B cell (primary cell): Measurements from ENCODE around the gene DCAF8L2. TPM values are rescaled to one million over a fixed set of nuclear protein-coding genes. Genes with fewer than 3 reads are reported as not detected.

Experiments
- ATAC-seq: fragments of 200-7000 bp; cut with Tn5 transposase; one replicate; pipeline ENCODE4 v1.10.0; 2021; ENCODE audit warnings: low read depth, mild to moderate bottlenecking, moderate number of reproducible peaks, moderate library complexity
- CTCF ChIA-PET: fragments of 350-600 bp; sonication (Branson Sonifier 250); formaldehyde crosslinking; loops from one replicate; lab custom pipeline; 2021; ENCODE audit warnings: antibody characterized with exemption, inconsistent platforms; lab: Charles Lee
- POLR2A ChIA-PET: fragments of 350-600 bp; sonication (Branson Sonifier 250); formaldehyde crosslinking; loops from one replicate; lab custom pipeline; 2021; ENCODE audit warnings: antibody characterized with exemption; lab: Charles Lee
- DNase-seq: peaks from one replicate; pipeline ENCODE4 v3.0.0; 2013
- H2AFZ ChIP-seq: 2 replicates; pipeline ENCODE4 v1.6.1; 2012; ENCODE audit warnings: mild to moderate bottlenecking, low read depth, low read length; ENCODE audit not compliant: insufficient read depth, poor library complexity, severe bottlenecking
- H3K27ac ChIP-seq, 2 donors: 1 replicate in 1 of 2; 2 replicates in 1 of 2; pipeline ENCODE4 v1.5.1; 2012 to 2013; ENCODE audit warnings: low read length in 2 of 2, mild to moderate bottlenecking in 2 of 2, moderate library complexity in 1 of 2
- H3K27me3 ChIP-seq, 4 experiments: fragments of 200-600 bp in 1 of 4; sonication (generic) in 1 of 4; replicated peaks in 1 of 4; 1 replicate in 2 of 4; 2 replicates in 2 of 4; pipeline versions ENCODE4 v1.6.1 to v1.7.0; 2013 to 2016; ENCODE audit warnings: low read length in 3 of 4, mild to moderate bottlenecking in 2 of 4, mixed read lengths in 1 of 4, moderate library complexity in 1 of 4; ENCODE audit not compliant: insufficient read depth in 4 of 4, control insufficient read depth in 3 of 4; ENCODE audit errors: control extremely low read depth in 1 of 4
- H3K36me3 ChIP-seq, 2 experiments: replicated peaks in 1 of 2; 1 replicate in 1 of 2; 2 replicates in 1 of 2; pipeline versions ENCODE4 v1.6.1 to v1.7.1; 2013; ENCODE audit warnings: low read length in 1 of 2; ENCODE audit not compliant: insufficient read depth in 2 of 2, control insufficient read depth in 1 of 2; ENCODE audit errors: control extremely low read depth in 1 of 2, extremely low read depth in 1 of 2
- H3K4me1 ChIP-seq, 2 donors: fragments of 200-600 bp in 1 of 2; sonication (generic) in 1 of 2; 1 replicate in 1 of 2; 2 replicates in 1 of 2; pipeline versions ENCODE4 v1.5.1 to v1.6.1; 2013 to 2017; ENCODE audit warnings: low read length in 2 of 2; ENCODE audit not compliant: control insufficient read depth in 2 of 2, insufficient read depth in 2 of 2
- H3K4me2 ChIP-seq: replicated peaks from 2 replicates; pipeline ENCODE3; 2012; ENCODE audit warnings: mild to moderate bottlenecking, low read depth, low read length; ENCODE audit not compliant: poor library complexity, severe bottlenecking
- H3K4me3 ChIP-seq, 5 experiments: fragments of 200-600 bp in 1 of 5; sonication (generic) in 1 of 5; 1 replicate in 3 of 5; 2 replicates in 2 of 5; pipeline versions ENCODE4 v1.5.1 to v1.7.0; 2011 to 2016; ENCODE audit warnings: low read length in 4 of 5, mild to moderate bottlenecking in 4 of 5, low read depth in 2 of 5, control low read depth in 1 of 5, moderate library complexity in 1 of 5; ENCODE audit not compliant: insufficient read depth in 1 of 5; ENCODE audit errors: control extremely low read depth in 1 of 5, extremely low read depth in 1 of 5
- H3K79me2 ChIP-seq: fragments of 200-600 bp; sonication (generic); one replicate; pipeline ENCODE4 v1.6.0; 2016; ENCODE audit warnings: low read length; ENCODE audit not compliant: control insufficient read depth, insufficient read depth
- H3K9ac ChIP-seq: fragments of 200-600 bp; sonication (generic); 2 replicates; pipeline ENCODE4 v1.6.1; 2017; ENCODE audit warnings: mild to moderate bottlenecking, low read length, moderate library complexity
- H3K9me3 ChIP-seq, 3 donors: one replicate each; pipeline versions ENCODE4 v1.6.1 to v1.7.1; 2013; ENCODE audit warnings: low read length in 2 of 3; ENCODE audit not compliant: control insufficient read depth in 2 of 3, insufficient read depth in 1 of 3; ENCODE audit errors: control extremely low read depth in 1 of 3
- H4K20me1 ChIP-seq: 2 replicates; pipeline ENCODE4 v1.6.0; 2012; ENCODE audit warnings: mild to moderate bottlenecking, low read length; ENCODE audit not compliant: insufficient read depth, control insufficient read depth, poor library complexity, severe bottlenecking
- H3K27ac Mint-ChIP-seq: one replicate; pipeline ENCODE4 v1.8.0; 2021; ENCODE audit warnings: mixed read lengths
- H3K27me3 Mint-ChIP-seq: one replicate; pipeline ENCODE4 v1.8.0; 2021; ENCODE audit warnings: mixed read lengths
- H3K4me1 Mint-ChIP-seq: one replicate; pipeline ENCODE4 v1.8.0; 2021; ENCODE audit warnings: mixed read lengths
- H3K4me3 Mint-ChIP-seq: one replicate; pipeline ENCODE4 v1.8.0; 2021; ENCODE audit warnings: mixed read lengths
- H3K9me3 Mint-ChIP-seq: one replicate; pipeline ENCODE4 v1.8.0; 2022; ENCODE audit warnings: mixed read lengths; ENCODE audit not compliant: insufficient read depth
- EZH2 ChIP-seq: IDR thresholded peaks from 2 replicates; pipeline ENCODE4 v1.6.1; 2012; ENCODE audit warnings: borderline replicate concordance, low read depth, mild to moderate bottlenecking, moderate library complexity, low read length; ENCODE audit not compliant: insufficient read depth, poor library complexity, severe bottlenecking
- WGBS: methylation state at CpG from one replicate; pipeline ENCODE4 v1.1.5; 2013; ENCODE audit warnings: missing lambda C conversion rate; ENCODE audit not compliant: insufficient coverage; 5-methylcytosine and 5-hydroxymethylcytosine counted together
- intact Hi-C: fragments of 100-400 bp; cut with micrococcal nuclease; formaldehyde crosslinking; loops from one replicate; pipeline ENCODE4 v1.10.0; 2022
- polyA plus RNA-seq: library from polyadenylated mRNA; depleted of rRNA; stranded (reverse); fragments of >200 nt; gene quantifications from 2 replicates; pipeline ENCODE4 v1.2.3, GENCODE V29; 2012
- total RNA-seq, 2 donors: library from RNA; stranded (reverse); fragments of 120-200 nt in 1 of 2; gene quantifications; 1 replicate in 1 of 2; 2 replicates in 1 of 2; pipeline versions ENCODE4 v1.2.3 to v1.2.4, GENCODE V29; 2013 to 2022
- TF ChIP-seq, protein P1 (sequence below): fragments of 200-600 bp; IDR thresholded peaks from one replicate; pipeline ENCODE4 v1.8.0; 2022; ENCODE audit warnings: antibody characterized with exemption, mild to moderate bottlenecking

DCAF8L2 gene
- total and polyA plus RNA-seq, 2 donors (not counting 1 experiment from before 2014, with no cell fraction given) = not detected

DNA sequence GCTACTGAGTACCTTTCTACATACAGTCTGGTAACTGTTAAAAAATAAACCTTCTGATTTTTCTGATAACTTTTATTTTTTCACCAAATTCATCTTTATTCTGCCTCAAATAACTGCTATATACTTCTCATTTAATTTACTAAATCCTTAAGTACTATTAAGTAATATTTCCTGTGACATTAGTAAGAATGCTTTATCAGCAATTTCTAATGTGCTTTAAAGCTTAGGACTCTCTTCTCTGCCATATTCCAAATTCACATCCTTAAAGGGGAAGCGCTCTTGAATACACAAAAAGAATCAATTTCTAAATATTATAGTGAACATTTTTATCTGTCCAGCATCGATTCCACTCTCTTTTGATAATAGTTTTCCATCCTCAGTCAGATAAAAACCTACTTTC, 81.1 kb downstream of the DCAF8L2 start:
- H3K9me3 Mint-ChIP-seq = no peaks in the 10 kb centered on the region
- H3K27me3 Mint-ChIP-seq = no peaks in the 10 kb centered on the region
- Histone ChIP-seq H3K4me1 (no peaks in the 10 kb centered on the region), H4K20me1 (no peaks in the 10 kb centered on the region), H3K36me3 (no peaks in the 10 kb centered on the region), H3K9me3 (no peaks in the 10 kb centered on the region), H3K79me2 (no peaks in the 10 kb centered on the region), H3K27ac (no peak overlapping the region), H3K4me3 (no peak overlapping the region), H3K27me3 (no peaks in the 10 kb centered on the region), H3K9ac (no peak overlapping the region), H3K4me2 (no peak overlapping the region), H2AFZ (no peak overlapping the region)
- H3K4me3 Mint-ChIP-seq = no peak overlapping the region
- intact Hi-C loops = no loop called here
- no peak for TF ChIP-seq EZH2
- TF ChIP-seq, protein P1, sequence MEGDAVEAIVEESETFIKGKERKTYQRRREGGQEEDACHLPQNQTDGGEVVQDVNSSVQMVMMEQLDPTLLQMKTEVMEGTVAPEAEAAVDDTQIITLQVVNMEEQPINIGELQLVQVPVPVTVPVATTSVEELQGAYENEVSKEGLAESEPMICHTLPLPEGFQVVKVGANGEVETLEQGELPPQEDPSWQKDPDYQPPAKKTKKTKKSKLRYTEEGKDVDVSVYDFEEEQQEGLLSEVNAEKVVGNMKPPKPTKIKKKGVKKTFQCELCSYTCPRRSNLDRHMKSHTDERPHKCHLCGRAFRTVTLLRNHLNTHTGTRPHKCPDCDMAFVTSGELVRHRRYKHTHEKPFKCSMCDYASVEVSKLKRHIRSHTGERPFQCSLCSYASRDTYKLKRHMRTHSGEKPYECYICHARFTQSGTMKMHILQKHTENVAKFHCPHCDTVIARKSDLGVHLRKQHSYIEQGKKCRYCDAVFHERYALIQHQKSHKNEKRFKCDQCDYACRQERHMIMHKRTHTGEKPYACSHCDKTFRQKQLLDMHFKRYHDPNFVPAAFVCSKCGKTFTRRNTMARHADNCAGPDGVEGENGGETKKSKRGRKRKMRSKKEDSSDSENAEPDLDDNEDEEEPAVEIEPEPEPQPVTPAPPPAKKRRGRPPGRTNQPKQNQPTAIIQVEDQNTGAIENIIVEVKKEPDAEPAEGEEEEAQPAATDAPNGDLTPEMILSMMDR = no peak
- no CpG with 5 or more reads among the region's 2 CpGs for WGBS
- no peak for ATAC-seq
- DNase-seq = no peak
- ChIA-PET POLR2A (no interaction called here), CTCF (no interaction called here)
- H3K27ac Mint-ChIP-seq = no peak overlapping the region
- no peaks in the 10 kb centered on the region for H3K4me1 Mint-ChIP-seq

DNA sequence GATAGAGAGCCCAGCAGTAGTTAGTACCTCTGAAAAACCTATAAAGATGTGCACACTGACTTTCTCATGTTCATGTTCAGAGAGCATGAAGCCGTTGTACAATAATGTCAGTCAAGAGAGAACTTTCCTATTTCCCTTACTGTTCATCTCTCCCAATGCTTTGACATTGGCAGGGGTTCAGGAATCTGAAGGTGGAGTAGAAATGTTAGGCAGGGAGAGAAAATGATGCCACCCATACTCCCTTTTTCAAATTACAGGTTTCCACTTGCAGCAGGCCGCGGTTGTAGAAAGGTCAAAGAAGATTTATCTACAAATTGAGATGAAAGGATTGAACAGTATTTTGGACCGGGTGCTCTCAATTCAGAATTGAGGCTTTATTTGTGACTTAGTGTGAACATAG, 84.3 kb downstream of the DCAF8L2 start:
- H3K27me3 Mint-ChIP-seq = no peaks in the 10 kb centered on the region
- Histone ChIP-seq H4K20me1 (no peaks in the 10 kb centered on the region), H3K79me2 (no peaks in the 10 kb centered on the region), H3K4me1 (no peaks in the 10 kb centered on the region), H3K27ac (no peak overlapping the region), H3K36me3 (no peaks in the 10 kb centered on the region), H3K4me2 (no peak overlapping the region), H3K9ac (no peak overlapping the region), H3K9me3 (no peaks in the 10 kb centered on the region), H2AFZ (no peak overlapping the region), H3K4me3 (no peak overlapping the region), H3K27me3 (no peaks in the 10 kb centered on the region)
- whole genome bisulfite sequencing = no CpG with 5 or more reads among the region's 4 CpGs
- intact Hi-C loops = no loop called here
- POLR2A ChIA-PET = no interaction called here
- H3K4me1 Mint-ChIP-seq = no peaks in the 10 kb centered on the region
- CTCF ChIA-PET = no interaction called here
- no peaks in the 10 kb centered on the region for H3K9me3 Mint-ChIP-seq
- H3K4me3 Mint-ChIP-seq = no peak overlapping the region
- no peak for ATAC-seq
- no peak for TF ChIP-seq EZH2
- TF ChIP-seq, protein P1 = no peak
- H3K27ac Mint-ChIP-seq = no peak overlapping the region
- DNase-seq = no peak
